Osteoblast (primary cell): Measurements from ENCODE around the gene PRKAG2. TPM values are rescaled to one million over a fixed set of nuclear protein-coding genes. Genes with fewer than 3 reads are reported as not detected.

Experiments
- DNase-seq: peaks from one replicate; pipeline ENCODE4 v3.0.0; 2011; ENCODE audit warnings: low spot score, mixed read lengths; ENCODE audit not compliant: insufficient read length; ENCODE audit errors: missing footprints
- H2AFZ ChIP-seq: 2 replicates; pipeline ENCODE4 v1.6.0; 2011; ENCODE audit warnings: mild to moderate bottlenecking, low read length
- H3K27ac ChIP-seq: 2 replicates; pipeline ENCODE4 v1.5.1; 2011; ENCODE audit warnings: mild to moderate bottlenecking, low read depth, low read length, moderate library complexity
- H3K27me3 ChIP-seq: 2 replicates; pipeline ENCODE4 v1.6.0; 2012; ENCODE audit warnings: mild to moderate bottlenecking, control low read depth, inconsistent platforms, low read length, moderate library complexity; ENCODE audit not compliant: insufficient read depth
- H3K36me3 ChIP-seq: 2 replicates; pipeline ENCODE4 v1.5.1; 2011; ENCODE audit warnings: mild to moderate bottlenecking, low read length, control low read depth, moderate library complexity; ENCODE audit not compliant: insufficient read depth
- H3K4me1 ChIP-seq: 2 replicates; pipeline ENCODE4 v1.5.1; 2011; ENCODE audit warnings: mild to moderate bottlenecking, low read length, control low read depth, moderate library complexity; ENCODE audit not compliant: insufficient read depth
- H3K4me2 ChIP-seq: 2 replicates; pipeline ENCODE4 v1.6.0; 2011; ENCODE audit warnings: mild to moderate bottlenecking, low read length; ENCODE audit not compliant: insufficient read depth
- H3K4me3 ChIP-seq: fragments of 200-600 bp; sonication (generic); 3 replicates; pipeline ENCODE4 v1.5.1; 2012; ENCODE audit warnings: mild to moderate bottlenecking, low read length, inconsistent platforms; ENCODE audit not compliant: insufficient read depth
- H3K79me2 ChIP-seq: 2 replicates; pipeline ENCODE4 v1.6.0; 2012; ENCODE audit warnings: mild to moderate bottlenecking, low read length, control low read depth, inconsistent platforms; ENCODE audit not compliant: insufficient read depth
- H3K9me3 ChIP-seq: 2 replicates; pipeline ENCODE4 v1.5.1; 2011; ENCODE audit warnings: low read depth, low read length, control low read depth
- H4K20me1 ChIP-seq: 2 replicates; pipeline ENCODE4 v1.6.0; 2012; ENCODE audit warnings: mild to moderate bottlenecking, low read length, control low read depth; ENCODE audit not compliant: insufficient read depth
- total RNA-seq: library from RNA; depleted of rRNA; stranded (reverse); fragments of >200 nt; gene quantifications from 2 replicates; pipeline ENCODE4 v1.2.3, GENCODE V29; 2012
- TF ChIP-seq, protein P1 (sequence below): IDR thresholded peaks from 2 replicates; pipeline ENCODE4 v1.5.1; 2011; ENCODE audit warnings: mild to moderate bottlenecking, low read depth, low read length, moderate library complexity; ENCODE audit errors: extremely low read depth

Gene PRKAG2
- total RNA-seq, 1 donor = 20.6 TPM

DNA sequence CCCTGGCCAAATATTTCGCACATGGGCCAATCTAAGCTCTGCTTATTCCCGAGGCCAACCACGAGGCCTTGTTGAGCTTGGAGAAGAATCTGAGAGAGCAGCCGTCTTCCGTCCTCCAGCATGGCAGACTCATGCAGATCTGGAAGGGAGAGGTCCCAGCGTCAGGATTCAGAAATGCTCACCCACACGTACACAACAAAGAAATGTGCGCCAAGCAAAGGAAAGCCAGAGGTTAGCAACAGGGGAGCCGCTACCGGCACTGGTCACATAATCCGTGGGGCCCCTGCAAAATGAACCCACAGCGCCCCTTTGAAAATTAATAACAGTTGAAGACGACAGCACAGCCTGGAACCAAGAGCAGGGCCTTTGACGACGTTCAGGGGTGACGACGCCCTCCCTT is 25.4 kb upstream of the PRKAG2 start:
- Histone ChIP-seq H3K27ac (no peak overlapping the region), H3K4me3 (no peak overlapping the region), H3K4me1 (no peaks in the 10 kb centered on the region), H3K9me3 (no peaks in the 10 kb centered on the region), H4K20me1 (no peaks in the 10 kb centered on the region), H3K4me2 (no peak overlapping the region), H2AFZ (no peak overlapping the region), H3K79me2 (no peaks in the 10 kb centered on the region), H3K27me3 (peaks cover 42% of the 10 kb centered on the region), H3K36me3 (no peaks in the 10 kb centered on the region)
- TF ChIP-seq, protein P1, sequence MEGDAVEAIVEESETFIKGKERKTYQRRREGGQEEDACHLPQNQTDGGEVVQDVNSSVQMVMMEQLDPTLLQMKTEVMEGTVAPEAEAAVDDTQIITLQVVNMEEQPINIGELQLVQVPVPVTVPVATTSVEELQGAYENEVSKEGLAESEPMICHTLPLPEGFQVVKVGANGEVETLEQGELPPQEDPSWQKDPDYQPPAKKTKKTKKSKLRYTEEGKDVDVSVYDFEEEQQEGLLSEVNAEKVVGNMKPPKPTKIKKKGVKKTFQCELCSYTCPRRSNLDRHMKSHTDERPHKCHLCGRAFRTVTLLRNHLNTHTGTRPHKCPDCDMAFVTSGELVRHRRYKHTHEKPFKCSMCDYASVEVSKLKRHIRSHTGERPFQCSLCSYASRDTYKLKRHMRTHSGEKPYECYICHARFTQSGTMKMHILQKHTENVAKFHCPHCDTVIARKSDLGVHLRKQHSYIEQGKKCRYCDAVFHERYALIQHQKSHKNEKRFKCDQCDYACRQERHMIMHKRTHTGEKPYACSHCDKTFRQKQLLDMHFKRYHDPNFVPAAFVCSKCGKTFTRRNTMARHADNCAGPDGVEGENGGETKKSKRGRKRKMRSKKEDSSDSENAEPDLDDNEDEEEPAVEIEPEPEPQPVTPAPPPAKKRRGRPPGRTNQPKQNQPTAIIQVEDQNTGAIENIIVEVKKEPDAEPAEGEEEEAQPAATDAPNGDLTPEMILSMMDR = no peak
- no peak for DNase-seq

DNA sequence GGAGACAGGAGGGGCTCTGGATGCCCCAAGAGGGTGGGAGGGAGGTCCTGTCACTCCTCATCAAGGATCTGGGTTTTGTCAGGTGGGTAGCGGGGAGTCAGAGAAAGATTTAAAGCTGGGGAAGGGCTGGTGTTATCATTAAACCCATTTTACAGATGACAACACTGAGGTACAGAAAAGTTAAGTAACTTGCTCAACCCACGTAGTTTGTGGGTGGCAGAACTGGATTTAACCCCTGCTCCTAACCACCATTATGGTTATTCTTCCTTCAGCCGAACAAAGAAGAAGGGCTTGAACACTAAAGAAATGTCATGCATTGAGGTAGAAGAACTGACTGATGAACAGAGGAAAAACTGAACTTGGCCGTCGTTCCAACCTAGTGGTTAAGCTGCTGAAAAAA is 24.9 kb upstream of the PRKAG2 start:
- DNase-seq = peak; percentile 39
- TF ChIP-seq, protein P1 = no peak

DNA sequence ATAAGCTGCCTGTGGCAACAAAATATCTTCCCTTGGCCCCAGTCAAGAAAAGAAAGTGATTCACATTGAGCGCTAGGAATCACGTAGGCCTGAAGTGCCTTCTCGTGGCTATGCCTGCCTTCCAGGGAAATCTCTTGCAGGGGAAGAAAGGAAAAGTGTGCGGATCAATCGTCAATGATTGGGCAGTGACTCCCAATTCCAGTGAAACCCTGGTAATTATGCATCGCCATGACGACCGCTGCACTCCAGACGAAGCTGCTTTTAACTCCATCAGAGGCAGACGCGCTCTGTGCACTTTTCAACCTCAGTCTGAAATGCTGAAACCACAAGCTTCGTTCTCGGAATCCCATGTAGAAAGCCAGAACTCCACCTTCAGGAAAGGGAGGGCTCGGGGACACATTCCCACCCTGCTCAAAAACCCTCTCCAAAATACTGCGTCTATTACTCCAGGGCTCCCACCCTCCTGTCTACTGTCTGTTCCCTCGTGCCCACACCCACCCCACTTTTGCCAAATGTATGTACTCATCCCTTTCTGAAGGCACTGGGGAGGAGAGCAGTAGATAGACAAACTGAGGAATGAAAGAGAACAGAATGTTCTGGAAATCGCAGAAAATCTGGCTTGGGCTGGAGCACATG is 24.2 kb upstream of the PRKAG2 start:
- TF ChIP-seq, protein P1 = no peak
- peak overlapping the region; percentile 13 for H3K4me3 ChIP-seq
- H3K79me2 ChIP-seq = no peaks in the 10 kb centered on the region
- DNase-seq = peak; percentile 72
- H3K4me2 ChIP-seq = peak overlapping the region; percentile 58
- H3K4me1 ChIP-seq = no peaks in the 10 kb centered on the region
- peaks cover 42% of the 10 kb centered on the region for H3K27me3 ChIP-seq
- H4K20me1 ChIP-seq = no peaks in the 10 kb centered on the region
- H3K36me3 ChIP-seq = no peaks in the 10 kb centered on the region
- H3K9me3 ChIP-seq = no peaks in the 10 kb centered on the region
- H3K27ac ChIP-seq = no peak overlapping the region
- no peak overlapping the region for H2AFZ ChIP-seq

More for the DNA sequence above, 24.9 kb upstream of the PRKAG2 start:
- Histone ChIP-seq H3K4me2 (no peak overlapping the region), H3K27me3 (peaks cover 41% of the 10 kb centered on the region), H2AFZ (no peak overlapping the region), H3K36me3 (no peaks in the 10 kb centered on the region), H3K79me2 (no peaks in the 10 kb centered on the region), H3K4me1 (no peaks in the 10 kb centered on the region), H3K9me3 (no peaks in the 10 kb centered on the region), H3K27ac (no peak overlapping the region), H4K20me1 (no peaks in the 10 kb centered on the region), H3K4me3 (no peak overlapping the region)

DNA sequence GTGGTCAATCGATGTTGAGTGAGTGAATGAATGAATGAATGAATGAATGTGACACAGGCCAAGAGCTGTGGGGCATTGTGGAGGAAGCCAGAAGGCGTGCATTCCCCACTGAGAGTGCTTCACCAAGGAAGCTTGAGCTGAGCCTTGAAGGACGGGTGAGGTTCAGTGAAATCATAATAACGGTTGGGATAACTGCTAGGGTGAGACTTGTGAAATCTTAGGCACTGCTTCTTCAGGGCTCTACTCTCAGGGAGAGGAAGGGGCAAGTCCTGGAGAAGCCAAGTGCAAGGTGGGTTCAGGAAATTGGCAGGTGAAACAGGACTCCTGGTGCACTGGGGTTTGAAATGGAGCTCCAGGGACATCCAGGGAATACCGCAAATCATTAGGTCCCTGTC is 23.7 kb upstream of the PRKAG2 start:
- Histone ChIP-seq H3K36me3 (no peaks in the 10 kb centered on the region), H3K27ac (no peak overlapping the region), H3K4me2 (peak overlapping the region; percentile 58), H3K27me3 (peaks cover 39% of the 10 kb centered on the region), H3K9me3 (no peaks in the 10 kb centered on the region), H3K4me1 (no peaks in the 10 kb centered on the region), H2AFZ (no peak overlapping the region), H4K20me1 (no peaks in the 10 kb centered on the region), H3K4me3 (peak overlapping the region; percentile 13), H3K79me2 (no peaks in the 10 kb centered on the region)
- DNase-seq = peak; percentile 68
- TF ChIP-seq, protein P1 = no peak
